ENCODE measurements around the gene MTHFR. TPM values are rescaled to one million over a fixed set of nuclear protein-coding genes. Genes with fewer than 3 reads are reported as not detected.

MTHFR gene
- polyA plus RNA-seq, 1 experiment, result 8.4 TPM

- no peaks in the 10 kb centered on the region for H3K36me3 ChIP-seq (ENCODE audit: control insufficient read depth, insufficient read depth, low read length)
- peaks cover 4% of the 10 kb centered on the region for H3K27me3 ChIP-seq (ENCODE audit: control insufficient read depth, insufficient read depth, low read length)
- TF ChIP-seq CTCF (IDR thresholded peaks at IDR 0.05; ENCODE audit: insufficient read depth, low read depth, low read length), result no peak
- POLR2A ChIA-PET, result no interaction called here
- H3K4me3 ChIP-seq (ENCODE audit: low read depth, low read length), result no peak overlapping the region
- no peak for DNase-seq (ENCODE audit: low read depth)
- CTCF ChIA-PET, result interaction anchor here (1.0 to 2.1 kb wide), 2 partner anchors 12 to 14 kb away, joined by 3 to 6 read pairs; no protein-coding TSS in a partner anchor
Measured at GRCh38 chr1:11771481-11772043, 34.2 kb downstream of the MTHFR start.

- H3K27me3 ChIP-seq (ENCODE audit: control insufficient read depth, insufficient read depth, low read length), result peaks cover 4% of the 10 kb centered on the region
- no peak overlapping the region for H3K4me3 ChIP-seq (ENCODE audit: low read depth, low read length)
- POLR2A ChIA-PET, result no interaction called here
- CTCF ChIA-PET, result no interaction called here
- no peak for DNase-seq (ENCODE audit: low read depth)
- H3K36me3 ChIP-seq (ENCODE audit: control insufficient read depth, insufficient read depth, low read length), result no peaks in the 10 kb centered on the region
- TF ChIP-seq CTCF (IDR thresholded peaks at IDR 0.05; ENCODE audit: insufficient read depth, low read depth, low read length), result no peak
Measured at GRCh38 chr1:11770011-11770410, 35.8 kb downstream of the MTHFR start.

- POLR2A ChIA-PET, result no interaction called here
- TF ChIP-seq CTCF (IDR thresholded peaks at IDR 0.05; ENCODE audit: insufficient read depth, low read depth, low read length), result no peak
- H3K27me3 ChIP-seq (ENCODE audit: control insufficient read depth, insufficient read depth, low read length), result peaks cover 4% of the 10 kb centered on the region
Measured at GRCh38 chr1:11769274-11769673, 36.5 kb downstream of the MTHFR start.

GRCh38 chr1:11768821-11769220 is 36.9 kb downstream of the MTHFR start:
- peaks cover 4% of the 10 kb centered on the region for H3K27me3 ChIP-seq (ENCODE audit: control insufficient read depth, insufficient read depth, low read length)
- CTCF ChIA-PET, result interaction anchor here (0.9 kb wide), 1 partner anchor 50 kb away, joined by 3 read pairs; no protein-coding TSS in a partner anchor
- no peak for DNase-seq (ENCODE audit: low read depth)
- POLR2A ChIA-PET, result no interaction called here
- no peak for TF ChIP-seq CTCF (IDR thresholded peaks at IDR 0.05; ENCODE audit: insufficient read depth, low read depth, low read length)
- no peaks in the 10 kb centered on the region for H3K36me3 ChIP-seq (ENCODE audit: control insufficient read depth, insufficient read depth, low read length)
- H3K4me3 ChIP-seq (ENCODE audit: low read depth, low read length), result no peak overlapping the region

More at GRCh38 chr1:11769274-11769673, 36.5 kb downstream of the MTHFR start:
- Histone ChIP-seq H3K36me3 (ENCODE audit: control insufficient read depth, insufficient read depth, low read length) (no peaks in the 10 kb centered on the region), H3K4me3 (ENCODE audit: low read depth, low read length) (no peak overlapping the region)
- CTCF ChIA-PET, result no interaction called here
- DNase-seq (ENCODE audit: low read depth), result no peak

- POLR2A ChIA-PET, result no interaction called here
- CTCF ChIA-PET, result interaction anchor here (0.9 kb wide), 1 partner anchor 51 kb away, joined by 3 read pairs; no protein-coding TSS in a partner anchor
- peaks cover 4% of the 10 kb centered on the region for H3K27me3 ChIP-seq (ENCODE audit: control insufficient read depth, insufficient read depth, low read length)
- no peaks in the 10 kb centered on the region for H3K36me3 ChIP-seq (ENCODE audit: control insufficient read depth, insufficient read depth, low read length)
- no peak for DNase-seq (ENCODE audit: low read depth)
- TF ChIP-seq CTCF (IDR thresholded peaks at IDR 0.05; ENCODE audit: insufficient read depth, low read depth, low read length), result no peak
- no peak overlapping the region for H3K4me3 ChIP-seq (ENCODE audit: low read depth, low read length)
Measured at GRCh38 chr1:11767922-11768704, 37.7 kb downstream of the MTHFR start.
